ENCODE results near the gene CCR9. TPM values are rescaled to one million over a fixed set of nuclear protein-coding genes. Genes with fewer than 3 reads are reported as not detected.

Gene CCR9
- total RNA-seq, 1 donor from 2014 or later: not detected

DNA sequence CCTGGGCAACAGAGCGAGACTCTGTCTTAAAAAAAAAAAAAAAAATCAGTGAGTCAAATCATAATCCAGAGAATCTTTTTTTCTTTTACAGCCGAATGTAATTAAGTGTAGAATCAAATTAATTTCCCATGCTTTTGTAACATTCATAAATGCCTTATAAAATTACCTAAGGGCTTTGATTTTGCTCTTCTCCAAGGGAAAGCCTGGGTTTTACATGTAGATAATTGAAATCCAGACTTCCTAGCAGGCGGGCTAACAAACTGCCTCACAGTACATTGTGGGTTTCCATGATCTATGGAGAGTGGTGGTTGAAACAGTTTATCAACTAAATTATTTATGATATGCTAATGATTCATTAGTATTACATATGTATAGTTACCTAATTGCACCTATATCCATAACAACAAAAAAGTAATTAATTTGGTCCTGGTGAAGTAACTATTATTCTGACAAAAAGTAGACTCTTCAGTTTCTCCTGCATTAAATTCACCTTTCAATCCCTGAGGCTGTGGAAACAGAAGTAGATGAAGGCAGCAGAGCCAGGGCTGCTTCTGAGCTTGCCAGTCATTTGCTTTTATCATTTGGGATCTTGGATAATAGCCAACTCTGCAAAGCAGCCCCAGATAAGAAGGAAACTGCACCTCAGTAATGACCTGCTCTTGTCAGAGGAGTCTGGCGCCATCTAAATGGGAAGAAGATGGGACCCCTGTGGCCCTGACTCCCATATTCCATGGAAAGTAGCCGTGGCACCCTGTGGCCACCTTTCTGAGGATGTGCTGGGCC lies 9.5 kb downstream of the CCR9 start:
- Histone ChIP-seq H3K9ac (ENCODE audit: low read length) (no peak overlapping the region), H2AFZ (ENCODE audit: low read depth, low read length) (no peak overlapping the region), H3K9me3 (ENCODE audit: insufficient read depth, low read depth, low read length) (no peaks in the 10 kb centered on the region), H3K79me2 (ENCODE audit: insufficient read depth, low read length) (no peaks in the 10 kb centered on the region), H3K27ac (ENCODE audit: low read depth, low read length) (no peak overlapping the region), H3K4me3 (ENCODE audit: insufficient read depth, low read depth, low read length) (no peak overlapping the region), H3K4me2 (ENCODE audit: low read length) (no peak overlapping the region), H3K36me3 (ENCODE audit: insufficient read depth, low read length) (no peaks in the 10 kb centered on the region), H4K20me1 (ENCODE audit: insufficient read depth, low read length) (no peaks in the 10 kb centered on the region), H3K27me3 (ENCODE audit: insufficient read depth, low read length) (no peaks in the 10 kb centered on the region), H3K4me1 (ENCODE audit: insufficient read depth, low read length) (peaks cover 5% of the 10 kb centered on the region)
- no peaks in the 10 kb centered on the region for H3K9me3 Mint-ChIP-seq (ENCODE audit: unreplicated experiment)
- H3K4me1 Mint-ChIP-seq (ENCODE audit: low read depth, unreplicated experiment): peaks cover 18% of the 10 kb centered on the region
- DNase-seq (ENCODE audit: low read depth) (no peak), FAIRE-seq (no peak)
- no peaks in the 10 kb centered on the region for H3K27me3 Mint-ChIP-seq (ENCODE audit: low read depth, unreplicated experiment)
- no peak overlapping the region for H3K4me3 Mint-ChIP-seq (ENCODE audit: unreplicated experiment)
- TF ChIP-seq EZH2 (IDR thresholded peaks at IDR 0.05; ENCODE audit: insufficient read depth, low read length): no peak
- TF ChIP-seq, protein P1, sequence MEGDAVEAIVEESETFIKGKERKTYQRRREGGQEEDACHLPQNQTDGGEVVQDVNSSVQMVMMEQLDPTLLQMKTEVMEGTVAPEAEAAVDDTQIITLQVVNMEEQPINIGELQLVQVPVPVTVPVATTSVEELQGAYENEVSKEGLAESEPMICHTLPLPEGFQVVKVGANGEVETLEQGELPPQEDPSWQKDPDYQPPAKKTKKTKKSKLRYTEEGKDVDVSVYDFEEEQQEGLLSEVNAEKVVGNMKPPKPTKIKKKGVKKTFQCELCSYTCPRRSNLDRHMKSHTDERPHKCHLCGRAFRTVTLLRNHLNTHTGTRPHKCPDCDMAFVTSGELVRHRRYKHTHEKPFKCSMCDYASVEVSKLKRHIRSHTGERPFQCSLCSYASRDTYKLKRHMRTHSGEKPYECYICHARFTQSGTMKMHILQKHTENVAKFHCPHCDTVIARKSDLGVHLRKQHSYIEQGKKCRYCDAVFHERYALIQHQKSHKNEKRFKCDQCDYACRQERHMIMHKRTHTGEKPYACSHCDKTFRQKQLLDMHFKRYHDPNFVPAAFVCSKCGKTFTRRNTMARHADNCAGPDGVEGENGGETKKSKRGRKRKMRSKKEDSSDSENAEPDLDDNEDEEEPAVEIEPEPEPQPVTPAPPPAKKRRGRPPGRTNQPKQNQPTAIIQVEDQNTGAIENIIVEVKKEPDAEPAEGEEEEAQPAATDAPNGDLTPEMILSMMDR (IDR thresholded peaks at IDR 0.05; ENCODE audit: insufficient read depth, low read depth, low read length): no peak
- H3K36me3 Mint-ChIP-seq (ENCODE audit: low read depth, unreplicated experiment): no peaks in the 10 kb centered on the region
- no peak overlapping the region for H3K27ac Mint-ChIP-seq (ENCODE audit: unreplicated experiment)

GRCh38 chr3:45896956-45897355 lies 10.6 kb downstream of the CCR9 start:
- peaks cover 4% of the 10 kb centered on the region for H3K27me3 Mint-ChIP-seq (ENCODE audit: low read depth, unreplicated experiment)
- DNase-seq (ENCODE audit: low read depth) (peak; percentile 65), FAIRE-seq (no peak)
- Histone ChIP-seq H3K27me3 (ENCODE audit: insufficient read depth, low read length) (no peaks in the 10 kb centered on the region), H4K20me1 (ENCODE audit: insufficient read depth, low read length) (no peaks in the 10 kb centered on the region), H3K79me2 (ENCODE audit: insufficient read depth, low read length) (no peaks in the 10 kb centered on the region), H3K9me3 (ENCODE audit: insufficient read depth, low read depth, low read length) (no peaks in the 10 kb centered on the region), H2AFZ (ENCODE audit: low read depth, low read length) (no peak overlapping the region), H3K4me3 (ENCODE audit: insufficient read depth, low read depth, low read length) (no peak overlapping the region), H3K36me3 (ENCODE audit: insufficient read depth, low read length) (no peaks in the 10 kb centered on the region), H3K4me1 (ENCODE audit: insufficient read depth, low read length) (peaks cover 5% of the 10 kb centered on the region), H3K27ac (ENCODE audit: low read depth, low read length) (no peak overlapping the region), H3K4me2 (ENCODE audit: low read length) (peak overlapping the region; percentile 54), H3K9ac (ENCODE audit: low read length) (no peak overlapping the region)
- no peak overlapping the region for H3K4me3 Mint-ChIP-seq (ENCODE audit: unreplicated experiment)
- H3K4me1 Mint-ChIP-seq (ENCODE audit: low read depth, unreplicated experiment): peaks cover 18% of the 10 kb centered on the region
- H3K36me3 Mint-ChIP-seq (ENCODE audit: low read depth, unreplicated experiment): no peaks in the 10 kb centered on the region
- no peak overlapping the region for H3K27ac Mint-ChIP-seq (ENCODE audit: unreplicated experiment)
- no peak for TF ChIP-seq EZH2 (IDR thresholded peaks at IDR 0.05; ENCODE audit: insufficient read depth, low read length)
- TF ChIP-seq, protein P1 (IDR thresholded peaks at IDR 0.05; ENCODE audit: insufficient read depth, low read depth, low read length): no peak
- H3K9me3 Mint-ChIP-seq (ENCODE audit: unreplicated experiment): no peaks in the 10 kb centered on the region

DNA sequence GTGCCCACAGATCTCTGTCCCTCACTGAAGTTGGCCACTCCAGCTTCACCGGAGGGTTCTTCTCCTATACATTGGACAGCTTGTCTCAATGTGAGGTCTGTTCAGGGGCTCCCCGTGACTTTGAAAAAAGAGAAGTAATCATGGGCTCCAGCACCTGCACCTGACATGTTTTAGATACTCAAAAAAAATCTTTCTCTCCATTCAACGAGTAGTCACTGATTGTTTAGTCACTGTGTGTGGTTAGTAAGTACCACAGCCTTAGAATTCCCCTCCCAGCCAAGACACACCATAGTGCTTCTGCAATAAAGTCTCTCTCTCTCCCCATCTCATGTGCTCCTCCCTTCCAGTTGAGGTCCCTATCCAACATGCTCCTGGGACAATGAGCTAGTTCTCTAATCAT lies 18.6 kb downstream of the CCR9 start:
- no peak for TF ChIP-seq EZH2 (IDR thresholded peaks at IDR 0.05; ENCODE audit: insufficient read depth, low read length)
- TF ChIP-seq, protein P1 (IDR thresholded peaks at IDR 0.05; ENCODE audit: insufficient read depth, low read depth, low read length): no peak
- H3K27me3 Mint-ChIP-seq (ENCODE audit: low read depth, unreplicated experiment): peaks cover 14% of the 10 kb centered on the region
- no peaks in the 10 kb centered on the region for H4K20me1 ChIP-seq (ENCODE audit: insufficient read depth, low read length)
- DNase-seq (ENCODE audit: low read depth) (peak; percentile 15), FAIRE-seq (no peak)
- no peak overlapping the region for H3K4me3 Mint-ChIP-seq (ENCODE audit: unreplicated experiment)
- no peak overlapping the region for H2AFZ ChIP-seq (ENCODE audit: low read depth, low read length)
- H3K36me3 Mint-ChIP-seq (ENCODE audit: low read depth, unreplicated experiment): peaks cover 8% of the 10 kb centered on the region
- H3K4me2 ChIP-seq (ENCODE audit: low read length): no peak overlapping the region
- H3K27ac Mint-ChIP-seq (ENCODE audit: unreplicated experiment): no peak overlapping the region
- H3K79me2 ChIP-seq (ENCODE audit: insufficient read depth, low read length): no peaks in the 10 kb centered on the region
- H3K9ac ChIP-seq (ENCODE audit: low read length): no peak overlapping the region
- no peak overlapping the region for H3K27ac ChIP-seq (ENCODE audit: low read depth, low read length)
- H3K4me1 ChIP-seq (ENCODE audit: insufficient read depth, low read length): peaks cover 15% of the 10 kb centered on the region
- no peaks in the 10 kb centered on the region for H3K9me3 ChIP-seq (ENCODE audit: insufficient read depth, low read depth, low read length)
- no peaks in the 10 kb centered on the region for H3K36me3 ChIP-seq (ENCODE audit: insufficient read depth, low read length)
- H3K9me3 Mint-ChIP-seq (ENCODE audit: unreplicated experiment): peaks cover 17% of the 10 kb centered on the region
- no peak overlapping the region for H3K4me3 ChIP-seq (ENCODE audit: insufficient read depth, low read depth, low read length)
- peaks cover 10% of the 10 kb centered on the region for H3K4me1 Mint-ChIP-seq (ENCODE audit: low read depth, unreplicated experiment)
- H3K27me3 ChIP-seq (ENCODE audit: insufficient read depth, low read length): no peaks in the 10 kb centered on the region

Data from astrocyte (in vitro differentiated cells and primary cell).